K562 (cell line): Measurements from ENCODE around the gene GUCY2F. TPM values are rescaled to one million over a fixed set of nuclear protein-coding genes. Genes with fewer than 3 reads are reported as not detected.

Experiments used
- ATAC-seq: fragments of 200-7000 bp; cut with Tn5 transposase; 3 replicates; pipeline ENCODE4 v1.9.1; 2020; ENCODE audit warnings: moderate library complexity
- BruUV-seq: library from RNA; stranded (reverse); fragments of 400-500 nt; replicated peaks from 2 replicates; lab custom pipeline; 2021; lab: Mats Ljungman, UMichigan
- CTCF ChIA-PET: fragments of 300-600 bp; formaldehyde crosslinking; extraction: SDS; loops from one replicate; lab custom pipeline; 2021; ENCODE audit warnings: low intra/inter-chr PET ratio; lab: Yijun Ruan, JAX
- POLR2A ChIA-PET: fragments of 300-600, 350-650 bp; sonication (Branson Sonifier 250); formaldehyde crosslinking; extraction: SDS; loops from one replicate; lab custom pipeline; 2021; ENCODE audit warnings: antibody characterized with exemption, inconsistent platforms; lab: Yijun Ruan, JAX
- DNase-seq, 4 experiments: peaks; one replicate each; pipeline versions ENCODE4 v3.0.0 to v3.0.0-alpha.2; 2011 to 2018; ENCODE audit warnings: low spot score in 3 of 4, mixed read lengths in 3 of 4; ENCODE audit errors: extremely low read depth in 1 of 4
- FAIRE-seq: peaks from 2 replicates; lab custom pipeline; 2011; peaks lifted over from hg19 to GRCh38; lab: Jason Lieb, UNC
- H2AFZ ChIP-seq: 2 replicates; pipeline ENCODE4 v1.6.0; 2011; ENCODE audit warnings: low read depth, low read length, control low read depth, inconsistent platforms
- H3K27ac ChIP-seq: fragments of 200-600 bp; 3 replicates; pipeline ENCODE4 v1.8.0; 2011; ENCODE audit warnings: low read depth, mild to moderate bottlenecking, control low read depth, inconsistent platforms, low read length, moderate library complexity, mixed read lengths; ENCODE audit errors: extremely low read depth
- H3K27me3 ChIP-seq, 2 experiments: fragments of 300-600 bp in 1 of 2; 2 replicates in 1 of 2; 3 replicates in 1 of 2; pipeline versions ENCODE4 v1.6.0 to v1.8.0; 2011; ENCODE audit warnings: inconsistent platforms in 2 of 2, low read length in 2 of 2, mild to moderate bottlenecking in 1 of 2, mixed read lengths in 1 of 2, moderate library complexity in 1 of 2; ENCODE audit not compliant: control insufficient read depth in 2 of 2, insufficient read depth in 2 of 2
- H3K36me3 ChIP-seq: fragments of 300-600 bp; 3 replicates; pipeline ENCODE4 v1.8.0; 2011; ENCODE audit warnings: mild to moderate bottlenecking, low read length, inconsistent platforms; ENCODE audit not compliant: control insufficient read depth, insufficient read depth
- H3K4me1 ChIP-seq, 2 experiments: fragments of 200-600 bp in 1 of 2; replicated peaks in 1 of 2; 2 replicates in 1 of 2; 3 replicates in 1 of 2; pipeline versions ENCODE4 v1.5.1 to v1.8.0; 2011; ENCODE audit warnings: inconsistent platforms in 2 of 2, low read length in 2 of 2, mild to moderate bottlenecking in 1 of 2, mixed read lengths in 1 of 2, moderate library complexity in 1 of 2; ENCODE audit not compliant: control insufficient read depth in 2 of 2, insufficient read depth in 2 of 2
- H3K4me2 ChIP-seq: 2 replicates; pipeline ENCODE4 v1.6.1; 2011; ENCODE audit warnings: low read length, control low read depth, inconsistent platforms, mixed read lengths; ENCODE audit not compliant: insufficient read depth
- H3K4me3 ChIP-seq: fragments of 200-600 bp; sonication (generic), shearing (Covaris generic); 2 replicates; pipeline ENCODE4 v1.5.1; 2016; ENCODE audit warnings: control low read depth, inconsistent platforms
- H3K79me2 ChIP-seq: fragments of 200-600 bp; 3 replicates; pipeline ENCODE4 v1.8.0; 2011; ENCODE audit warnings: low read length, inconsistent platforms; ENCODE audit not compliant: control insufficient read depth, insufficient read depth
- H3K9ac ChIP-seq, 2 experiments: 2 replicates each; pipeline versions ENCODE4 v1.6.0 to v1.6.1; 2011; ENCODE audit warnings: low read depth in 2 of 2, low read length in 2 of 2, control low read depth in 1 of 2, inconsistent platforms in 1 of 2, mild to moderate bottlenecking in 1 of 2, mixed read lengths in 1 of 2; ENCODE audit not compliant: insufficient read depth in 1 of 2
- H3K9me1 ChIP-seq: one replicate; pipeline ENCODE4 v1.6.0; 2011; ENCODE audit warnings: inconsistent platforms, mild to moderate bottlenecking, low read length, moderate library complexity; ENCODE audit not compliant: control insufficient read depth, insufficient read depth
- H3K9me3 ChIP-seq: replicated peaks from 2 replicates; pipeline ENCODE4 v1.5.1; 2011; ENCODE audit warnings: low read depth, low read length, inconsistent platforms; ENCODE audit not compliant: control insufficient read depth, insufficient read depth
- H4K20me1 ChIP-seq: replicated peaks from 2 replicates; pipeline ENCODE4 v1.6.1; 2011; ENCODE audit warnings: low read length, inconsistent platforms, mixed read lengths; ENCODE audit not compliant: control insufficient read depth, insufficient read depth
- RAD21 ChIP-seq, 2 experiments: fragments of 250-450 bp in 1 of 2; fragments of 450-650 bp in 1 of 2; sonication (Bioruptor Pico) in 1 of 2; formaldehyde crosslinking in 1 of 2; IDR thresholded peaks in 1 of 2; conservative IDR thresholded peaks in 1 of 2; 2 replicates each; pipeline versions ENCODE4 v1.4.0 to v1.8.0; 2020 to 2022; ENCODE audit warnings: mild to moderate bottlenecking in 2 of 2, moderate library complexity in 1 of 2
- RBM14 ChIP-seq: fragments of 200-400 bp; formaldehyde crosslinking; IDR thresholded peaks from 2 replicates; pipeline ENCODE4 v1.6.1; 2018; ENCODE audit warnings: low read depth, mild to moderate bottlenecking, low read length, moderate library complexity, borderline replicate concordance; ENCODE audit not compliant: insufficient read depth
- WGBS: fragments of 100-300 bp; shearing (Covaris generic); methylation state at CpG from one replicate; pipeline ENCODE4 v1.1.6; 2016; ENCODE audit warnings: low coverage, mixed read lengths; ENCODE audit not compliant: insufficient coverage; ENCODE audit errors: missing lambda C conversion rate; 5-methylcytosine and 5-hydroxymethylcytosine counted together
- in situ Hi-C: fragments of 300-500 bp; cut with MboI; formaldehyde crosslinking; loops from 4 replicates; pipeline ENCODE4 v1.15.0; 2018; ENCODE audit warnings: inconsistent platforms, mixed read lengths
- intact Hi-C: fragments of 100-400 bp; cut with micrococcal nuclease; formaldehyde crosslinking; loops from 2 replicates; pipeline ENCODE4 v1.14.2; 2022
- polyA plus RNA-seq, 8 experiments: library from polyadenylated mRNA; depleted of rRNA in 4 of 8; stranded (reverse) in 5 of 8; unstranded in 3 of 8; fragments of >200 nt; fragmentation: Nextera tagmentation in 2 of 8; fragmentation: Illumina TruSeq in 1 of 8; extraction: Ambion mirVana in 2 of 8; extraction: Trizol in 1 of 8; gene quantifications; 2 replicates each; pipeline versions ENCODE4 v1.2.1 to v1.2.3, GENCODE V29; 2011 to 2014; ENCODE audit warnings: inconsistent platforms in 1 of 8, missing spikeins in 1 of 8
- total RNA-seq, 7 experiments: library from RNA; depleted of rRNA in 6 of 7; stranded (reverse); fragments of >200 nt in 6 of 7; fragmentation: Illumina TruSeq in 2 of 7; extraction: Trizol in 2 of 7; gene quantifications; 2 replicates each; pipeline versions ENCODE4 v1.2.1 to v1.2.3, GENCODE V29; 2011 to 2021; ENCODE audit warnings: low replicate concordance in 1 of 7
- TF ChIP-seq, protein P1 (sequence below), 3 experiments: IDR thresholded peaks in 2 of 3; conservative IDR thresholded peaks in 1 of 3; 2 replicates each; pipeline ENCODE4 v1.5.1; 2011 to 2012; ENCODE audit warnings: low read length in 3 of 3, mild to moderate bottlenecking in 3 of 3, control low read depth in 2 of 3, improper control_type of control experiment in 1 of 3, inconsistent platforms in 1 of 3, low read depth in 1 of 3, mixed read lengths in 1 of 3, moderate library complexity in 1 of 3; ENCODE audit not compliant: insufficient read depth in 2 of 3
- TF ChIP-seq, protein P2 (sequence below): sonication (generic); formaldehyde crosslinking; IDR thresholded peaks from 2 replicates; pipeline ENCODE4 v1.8.1; 2023; ENCODE audit warnings: mild to moderate bottlenecking, missing genetic modification reagents

GUCY2F gene
- total and polyA plus RNA-seq, 9 of the 15 experiments (the other 6 are each of a cell fraction or from before 2014, with no cell fraction given) = 0.01 to 0.06 (median 0.05) TPM; not detected in 6

DNA sequence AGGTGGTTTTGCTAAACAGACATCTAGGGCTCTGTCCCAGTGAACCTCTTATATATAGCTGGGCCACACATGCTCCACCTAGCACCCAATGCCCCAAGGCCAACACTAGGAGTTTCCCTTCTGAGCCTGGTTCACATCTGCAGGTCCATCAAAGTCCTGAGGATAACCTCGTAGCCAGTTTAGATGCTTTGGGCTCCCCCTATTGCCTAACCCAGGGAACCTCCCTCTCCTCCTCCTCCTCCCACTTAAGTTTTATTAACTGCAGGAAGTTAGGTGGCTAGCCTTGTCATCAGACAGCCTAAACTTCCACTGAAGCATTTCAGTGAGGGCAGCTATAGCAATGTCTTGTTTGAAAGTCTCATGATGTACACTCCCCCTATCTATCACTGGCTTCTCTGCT lies 88.0 kb downstream of the GUCY2F start:
- TF ChIP-seq RBM14 (no peak), RAD21 (CRISPR knock-in tag; conservative IDR thresholded peaks at IDR 0.05 in 1 of 2, IDR thresholded peaks at IDR 0.05 in 1 of 2) (peak; percentile 7 to 25; a peak in 1 of 4 replicates)
- TF ChIP-seq, protein P1, sequence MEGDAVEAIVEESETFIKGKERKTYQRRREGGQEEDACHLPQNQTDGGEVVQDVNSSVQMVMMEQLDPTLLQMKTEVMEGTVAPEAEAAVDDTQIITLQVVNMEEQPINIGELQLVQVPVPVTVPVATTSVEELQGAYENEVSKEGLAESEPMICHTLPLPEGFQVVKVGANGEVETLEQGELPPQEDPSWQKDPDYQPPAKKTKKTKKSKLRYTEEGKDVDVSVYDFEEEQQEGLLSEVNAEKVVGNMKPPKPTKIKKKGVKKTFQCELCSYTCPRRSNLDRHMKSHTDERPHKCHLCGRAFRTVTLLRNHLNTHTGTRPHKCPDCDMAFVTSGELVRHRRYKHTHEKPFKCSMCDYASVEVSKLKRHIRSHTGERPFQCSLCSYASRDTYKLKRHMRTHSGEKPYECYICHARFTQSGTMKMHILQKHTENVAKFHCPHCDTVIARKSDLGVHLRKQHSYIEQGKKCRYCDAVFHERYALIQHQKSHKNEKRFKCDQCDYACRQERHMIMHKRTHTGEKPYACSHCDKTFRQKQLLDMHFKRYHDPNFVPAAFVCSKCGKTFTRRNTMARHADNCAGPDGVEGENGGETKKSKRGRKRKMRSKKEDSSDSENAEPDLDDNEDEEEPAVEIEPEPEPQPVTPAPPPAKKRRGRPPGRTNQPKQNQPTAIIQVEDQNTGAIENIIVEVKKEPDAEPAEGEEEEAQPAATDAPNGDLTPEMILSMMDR (IDR thresholded peaks at IDR 0.05 in 2 of 3, conservative IDR thresholded peaks at IDR 0.05 in 1 of 3; ENCODE audit: insufficient read depth in 2 of 3, low read depth in 1 of 3, low read length in 3 of 3) = peak; percentile 23 to 44 (median 40); a peak in 3 of 6 replicates
- TF ChIP-seq, protein P2, sequence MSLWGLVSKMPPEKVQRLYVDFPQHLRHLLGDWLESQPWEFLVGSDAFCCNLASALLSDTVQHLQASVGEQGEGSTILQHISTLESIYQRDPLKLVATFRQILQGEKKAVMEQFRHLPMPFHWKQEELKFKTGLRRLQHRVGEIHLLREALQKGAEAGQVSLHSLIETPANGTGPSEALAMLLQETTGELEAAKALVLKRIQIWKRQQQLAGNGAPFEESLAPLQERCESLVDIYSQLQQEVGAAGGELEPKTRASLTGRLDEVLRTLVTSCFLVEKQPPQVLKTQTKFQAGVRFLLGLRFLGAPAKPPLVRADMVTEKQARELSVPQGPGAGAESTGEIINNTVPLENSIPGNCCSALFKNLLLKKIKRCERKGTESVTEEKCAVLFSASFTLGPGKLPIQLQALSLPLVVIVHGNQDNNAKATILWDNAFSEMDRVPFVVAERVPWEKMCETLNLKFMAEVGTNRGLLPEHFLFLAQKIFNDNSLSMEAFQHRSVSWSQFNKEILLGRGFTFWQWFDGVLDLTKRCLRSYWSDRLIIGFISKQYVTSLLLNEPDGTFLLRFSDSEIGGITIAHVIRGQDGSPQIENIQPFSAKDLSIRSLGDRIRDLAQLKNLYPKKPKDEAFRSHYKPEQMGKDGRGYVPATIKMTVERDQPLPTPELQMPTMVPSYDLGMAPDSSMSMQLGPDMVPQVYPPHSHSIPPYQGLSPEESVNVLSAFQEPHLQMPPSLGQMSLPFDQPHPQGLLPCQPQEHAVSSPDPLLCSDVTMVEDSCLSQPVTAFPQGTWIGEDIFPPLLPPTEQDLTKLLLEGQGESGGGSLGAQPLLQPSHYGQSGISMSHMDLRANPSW (CRISPR knock-in tag) = no peak
- ATAC-seq (peak; percentile 77), FAIRE-seq (no peak), DNase-seq (peak; percentile 6 to 31 (median 15))
- no TSS peak for BruUV-seq
- no peak overlapping the region for H3K4me3 ChIP-seq
- WGBS = no CpG with 5 or more reads among the region's 1 CpG
- H4K20me1 ChIP-seq = no peaks in the 10 kb centered on the region
- H3K9me1 ChIP-seq = no peaks in the 10 kb centered on the region
- in situ Hi-C loops = loop anchor here (25.0 kb wide), 1 partner anchor 807 kb away; no protein-coding TSS in a partner anchor
- H3K9ac ChIP-seq = no peak overlapping the region
- no peak overlapping the region for H2AFZ ChIP-seq
- H3K36me3 ChIP-seq = no peaks in the 10 kb centered on the region
- no peak overlapping the region for H3K27ac ChIP-seq
- intact Hi-C loops = no loop called here
- no peak overlapping the region for H3K4me2 ChIP-seq
- no peaks in the 10 kb centered on the region for H3K27me3 ChIP-seq
- H3K79me2 ChIP-seq = no peaks in the 10 kb centered on the region
- H3K9me3 ChIP-seq = no peaks in the 10 kb centered on the region
- H3K4me1 ChIP-seq = no peaks in the 10 kb centered on the region
- CTCF ChIA-PET = no interaction called here
- POLR2A ChIA-PET = no interaction called here
